Measurements from ENCODE around the gene GPX7.

Gene GPX7

GRCh38 chr1:52651904-52652303, 49.7 kb downstream of the GPX7 start:
- DNase-seq, result no peak
- no peaks in the 10 kb centered on the region for H3K27me3 ChIP-seq (replicated peaks)
- H3K36me3 ChIP-seq (replicated peaks), result no peaks in the 10 kb centered on the region
- no peak overlapping the region for H3K27ac ChIP-seq
- no peak for TF ChIP-seq CTCF (IDR thresholded peaks at IDR 0.05; ENCODE audit: low read depth, low read length, missing control alignments)
- in situ Hi-C loops (cut with HindIII; ENCODE audit: low pct_ligation_motif_present, low sequenced_read_pairs), result no loop called here
- no peak overlapping the region for H3K4me3 ChIP-seq (ENCODE audit: low read depth, low read length)

- Histone ChIP-seq H3K27ac (no peak overlapping the region), H3K27me3 (replicated peaks) (no peaks in the 10 kb centered on the region), H3K36me3 (replicated peaks) (no peaks in the 10 kb centered on the region), H3K4me3 (ENCODE audit: low read depth, low read length) (no peak overlapping the region)
- in situ Hi-C loops (cut with HindIII; ENCODE audit: low pct_ligation_motif_present, low sequenced_read_pairs), result no loop called here
- no peak for DNase-seq
- no peak for TF ChIP-seq CTCF (IDR thresholded peaks at IDR 0.05; ENCODE audit: low read depth, low read length, missing control alignments)
Measured at GRCh38 chr1:52653207-52653849, 51.2 kb downstream of the GPX7 start.

GRCh38 chr1:52654063-52654462, 51.9 kb downstream of the GPX7 start:
- in situ Hi-C loops (cut with HindIII; ENCODE audit: low pct_ligation_motif_present, low sequenced_read_pairs), result no loop called here
- no peak for TF ChIP-seq CTCF (IDR thresholded peaks at IDR 0.05; ENCODE audit: low read depth, low read length, missing control alignments)
- Histone ChIP-seq H3K27ac (no peak overlapping the region), H3K27me3 (replicated peaks) (no peaks in the 10 kb centered on the region), H3K36me3 (replicated peaks) (no peaks in the 10 kb centered on the region), H3K4me3 (ENCODE audit: low read depth, low read length) (no peak overlapping the region)
- DNase-seq, result no peak

- DNase-seq, result no peak
- Histone ChIP-seq H3K27me3 (replicated peaks) (no peaks in the 10 kb centered on the region), H3K36me3 (replicated peaks) (no peaks in the 10 kb centered on the region), H3K27ac (no peak overlapping the region), H3K4me3 (ENCODE audit: low read depth, low read length) (no peak overlapping the region)
- no peak for TF ChIP-seq CTCF (IDR thresholded peaks at IDR 0.05; ENCODE audit: low read depth, low read length, missing control alignments)
- in situ Hi-C loops (cut with HindIII; ENCODE audit: low pct_ligation_motif_present, low sequenced_read_pairs), result no loop called here
Measured at GRCh38 chr1:52657702-52658101, 55.5 kb downstream of the GPX7 start.
